Activated CD8-positive, alpha-beta memory T cell treated with anti-CD3 and anti-CD28 coated beads for 48 hours (primary cell): Measurements from ENCODE around the gene DAB1.
"Not testable (repeated sequence)": the region's sequence is repeated elsewhere in the genome, so short reads cannot be mapped to it uniquely, and the experiment has no call there.

Experiments
- DNase-seq, 3 experiments: peaks; one replicate each; pipeline ENCODE4 v3.0.0-alpha.2; 2020; ENCODE audit warnings: low read depth in 2 of 3, low spot score in 2 of 3

The DAB1 gene

GRCh38 chr1:57229076-57229475 is 194.8 kb downstream of the DAB1 start:
- no peak for DNase-seq

- no peak for DNase-seq
Measured at GRCh38 chr1:57222801-57223200, 201.1 kb downstream of the DAB1 start.

- DNase-seq: no peak
Measured at GRCh38 chr1:57222307-57222706, 201.6 kb downstream of the DAB1 start.

DNA sequence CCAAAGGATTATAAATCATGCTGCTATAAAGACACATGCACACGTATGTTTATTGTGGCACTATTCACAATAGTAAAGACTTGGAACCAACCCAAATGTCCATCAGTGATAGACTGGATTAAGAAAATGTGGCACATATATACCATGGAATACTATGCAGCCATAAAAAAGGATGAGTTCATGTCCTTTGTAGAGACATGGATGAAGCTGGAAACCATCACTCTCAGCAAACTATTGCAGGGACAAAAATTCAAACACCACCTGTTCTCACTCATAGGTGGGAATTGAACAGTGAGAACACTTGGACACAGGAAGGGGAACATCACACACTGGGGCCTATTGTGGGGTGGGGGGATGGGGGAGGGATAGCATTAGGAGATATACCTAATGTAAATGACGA is 203.0 kb downstream of the DAB1 start:
- not testable (repeated sequence) for DNase-seq

DNA sequence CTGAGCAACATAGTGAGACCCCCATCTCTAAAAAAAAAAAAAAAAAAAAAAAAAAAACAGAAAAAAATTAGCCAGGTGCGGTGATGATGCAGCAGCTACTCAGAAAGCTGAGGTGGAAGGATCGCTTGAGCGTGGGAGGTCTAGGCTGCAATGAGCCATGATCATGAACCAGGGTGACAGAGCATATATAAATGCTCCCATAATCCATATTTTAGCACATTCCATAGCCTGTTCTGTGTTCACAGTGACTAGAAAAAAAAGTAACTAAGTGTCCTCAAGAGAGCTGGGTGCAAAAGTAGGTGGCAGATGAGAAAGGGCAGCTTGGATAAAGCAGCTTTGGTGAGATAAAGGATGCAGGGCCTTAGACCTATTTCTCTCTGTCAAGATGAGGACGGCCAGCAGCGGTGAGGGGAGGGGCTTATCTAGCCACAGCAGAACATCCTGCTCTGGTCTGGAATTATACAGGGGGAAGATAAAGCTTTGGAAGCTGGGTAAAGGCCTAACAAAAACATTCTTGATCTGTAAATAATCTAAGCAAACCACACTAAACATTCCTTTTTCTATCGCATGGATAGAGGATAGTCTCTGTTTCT is 205.3 kb downstream of the DAB1 start:
- no peak for DNase-seq

GRCh38 chr1:57217905-57218304 is 206.0 kb downstream of the DAB1 start:
- DNase-seq: no peak

- no peak for DNase-seq
Measured at GRCh38 chr1:57214951-57215575, 208.8 kb downstream of the DAB1 start.

- no peak for DNase-seq
Measured at GRCh38 chr1:57210881-57211280, 213.0 kb downstream of the DAB1 start.

- no peak for DNase-seq
Measured at GRCh38 chr1:57209495-57209894, 214.4 kb downstream of the DAB1 start.

DNA sequence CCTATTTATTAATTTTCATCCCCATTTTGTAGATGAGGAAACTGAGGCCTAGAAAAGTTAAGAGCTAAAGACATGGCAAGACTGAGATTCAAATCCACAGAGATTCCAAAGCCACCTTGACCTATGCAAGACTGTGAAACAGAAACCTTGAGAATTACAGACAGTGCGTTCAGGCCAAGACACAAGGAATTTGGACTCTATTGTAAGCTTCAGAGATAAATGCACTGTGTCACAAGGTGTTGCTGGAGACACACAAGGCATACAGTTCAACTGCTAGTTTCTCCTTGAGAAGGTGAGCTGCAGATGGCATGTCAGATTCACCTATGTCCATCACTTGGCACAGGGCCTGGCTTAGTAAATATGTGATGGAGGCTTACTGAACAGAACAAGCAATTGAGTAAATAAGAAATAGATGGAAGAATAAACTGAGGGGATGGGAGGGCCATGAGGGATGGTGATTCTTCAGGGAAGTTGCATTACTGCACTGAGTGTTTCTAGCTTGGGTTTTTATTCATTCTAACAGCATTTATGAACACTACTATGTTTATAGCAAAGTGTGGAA is 215.0 kb downstream of the DAB1 start:
- DNase-seq: no peak

DNA sequence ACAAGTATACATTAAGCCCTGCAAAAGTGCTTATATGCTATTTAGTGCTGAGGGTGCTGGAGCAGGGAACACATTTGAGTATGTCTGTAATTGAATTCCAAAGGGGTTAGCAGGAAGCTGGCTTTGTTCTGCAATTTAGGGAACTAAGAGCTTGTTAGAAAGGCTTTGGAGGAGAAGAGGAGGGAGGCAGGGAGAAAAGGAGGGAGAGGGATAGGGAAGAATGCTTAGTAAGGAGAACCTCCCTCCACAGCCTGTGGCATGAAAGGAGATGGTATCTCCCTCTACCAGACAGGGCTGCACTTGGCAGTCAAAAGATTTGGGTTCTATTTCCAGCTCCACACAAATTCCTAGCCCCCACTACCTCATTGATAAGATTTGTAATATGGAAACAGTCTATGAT is 217.8 kb downstream of the DAB1 start:
- DNase-seq: no peak

GRCh38 chr1:57204942-57205787 is 218.7 kb downstream of the DAB1 start:
- no peak for DNase-seq

- DNase-seq: no peak
Measured at GRCh38 chr1:57204091-57204490, 219.8 kb downstream of the DAB1 start.

DNA sequence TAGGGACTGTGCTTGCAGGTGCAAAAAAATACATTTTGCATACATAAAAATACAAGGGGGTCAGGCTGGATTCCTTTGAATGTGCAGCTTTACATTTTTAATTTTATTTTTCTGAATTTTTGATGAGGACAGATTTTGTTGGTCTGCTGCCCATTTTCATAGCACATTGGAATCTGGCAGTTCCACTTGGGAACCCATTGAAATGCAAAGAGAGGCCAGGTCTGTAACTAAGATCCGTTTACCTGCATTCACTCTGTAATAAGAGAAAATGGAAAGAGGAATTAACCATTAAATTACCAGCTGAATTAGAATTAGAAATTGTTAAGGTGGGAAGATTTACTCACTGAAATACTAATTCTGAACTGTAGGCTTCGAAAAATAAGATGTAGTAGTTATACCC is 221.6 kb downstream of the DAB1 start:
- DNase-seq: no peak

DNA sequence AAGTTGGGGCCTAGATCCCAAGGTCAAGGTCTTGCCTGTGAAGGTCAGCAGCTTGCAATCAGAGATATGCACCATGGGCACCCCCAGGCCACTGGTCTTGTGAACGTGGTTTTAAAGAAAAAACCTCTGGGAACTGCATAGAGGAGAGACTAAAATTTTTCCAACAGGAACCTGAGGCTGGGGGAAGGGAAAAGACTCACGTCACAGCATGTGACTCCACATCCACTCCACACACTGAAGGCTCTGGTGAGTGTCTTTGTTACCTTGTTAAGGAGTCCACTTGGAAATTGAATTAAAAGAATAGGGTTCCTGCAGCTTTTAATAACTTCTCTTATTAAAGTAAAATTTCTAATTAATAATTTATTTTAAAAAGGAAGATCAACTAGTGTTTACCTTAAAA is 224.9 kb downstream of the DAB1 start:
- DNase-seq: no peak

GRCh38 chr1:57195436-57195941 is 228.4 kb downstream of the DAB1 start:
- no peak for DNase-seq

- no peak for DNase-seq
Measured at GRCh38 chr1:57192222-57192621, 231.6 kb downstream of the DAB1 start.

DNA sequence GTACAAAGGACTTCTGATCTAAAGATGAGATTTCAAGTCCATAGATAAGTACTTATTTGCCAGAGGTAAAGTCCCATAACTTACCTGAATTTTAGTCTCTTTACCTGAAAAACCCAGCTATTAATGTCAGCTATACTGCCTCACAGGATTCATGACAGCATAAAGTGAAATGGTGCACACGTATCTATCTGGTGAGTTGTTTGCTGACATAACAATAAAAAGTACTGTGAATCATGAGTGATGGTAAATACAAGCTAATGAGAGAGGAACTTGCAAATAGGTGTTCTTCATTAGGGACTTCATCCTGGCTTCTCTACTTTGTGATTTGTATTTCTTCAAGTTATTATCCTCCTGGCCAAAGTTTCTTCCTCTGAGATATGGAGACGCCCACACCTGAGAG is 233.0 kb downstream of the DAB1 start:
- no peak for DNase-seq

DNA sequence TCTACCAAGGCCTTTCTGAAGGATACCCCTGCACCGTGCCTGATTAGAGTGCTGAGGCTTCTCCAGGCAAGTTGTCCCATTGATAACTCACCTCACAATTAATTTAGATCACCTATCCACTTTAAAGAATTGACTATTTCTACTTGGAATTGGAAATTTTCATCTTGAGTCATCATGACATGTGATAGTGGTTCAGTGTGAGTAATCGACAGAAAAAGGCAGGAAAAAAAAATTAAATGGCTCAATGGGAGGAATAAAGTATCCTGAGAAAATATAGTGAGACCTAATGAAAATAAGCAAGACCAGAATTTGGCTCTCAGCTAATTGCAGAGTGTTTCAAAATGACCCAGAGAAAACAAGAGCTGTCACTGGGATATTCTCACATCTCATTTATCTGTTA is 235.7 kb downstream of the DAB1 start:
- no peak for DNase-seq

GRCh38 chr1:57186455-57186854 is 237.4 kb downstream of the DAB1 start:
- DNase-seq: no peak

GRCh38 chr1:57179001-57179400 is 244.9 kb downstream of the DAB1 start:
- DNase-seq: no peak

DNA sequence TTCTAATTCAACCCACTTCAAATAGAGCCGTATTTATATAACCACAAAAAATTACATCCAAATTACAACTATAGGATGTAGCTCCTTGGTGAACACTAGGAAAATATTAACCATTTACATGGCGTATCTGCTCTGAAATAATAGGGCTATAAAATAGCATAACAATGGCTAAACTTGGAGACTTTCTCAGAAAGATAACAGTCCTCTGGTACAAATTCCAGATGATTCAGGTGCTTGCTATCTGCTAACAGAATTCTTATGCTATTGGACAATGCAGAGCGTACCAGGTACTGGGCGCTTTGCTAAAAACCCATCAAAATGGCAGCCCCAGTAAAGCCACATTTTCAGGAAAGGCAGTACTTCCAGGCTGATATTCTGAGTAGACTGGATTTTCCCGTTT is 248.4 kb downstream of the DAB1 start:
- no peak for DNase-seq
